ENCODE measurements around the gene MSI2. TPM values are rescaled to one million over a fixed set of nuclear protein-coding genes. Genes with fewer than 3 reads are reported as not detected.

Gene MSI2
- polyA plus RNA-seq, 1 experiment: 9.2 TPM

GRCh38 chr17:57468932-57469775 lies 212.8 kb downstream of the MSI2 start:
- TF ChIP-seq CTCF (IDR thresholded peaks at IDR 0.05; ENCODE audit: insufficient read depth, low read depth, low read length): no peak
- H3K36me3 ChIP-seq (ENCODE audit: control insufficient read depth, insufficient read depth, low read length): no peaks in the 10 kb centered on the region
- no peaks in the 10 kb centered on the region; the same call in 1 of the 2 replicates for H3K27me3 ChIP-seq (ENCODE audit: control insufficient read depth, insufficient read depth, low read length)
- DNase-seq (ENCODE audit: low read depth): no peak
- no peak overlapping the region for H3K4me3 ChIP-seq (ENCODE audit: low read depth, low read length)
- CTCF ChIA-PET: interaction anchor here (1.3 kb wide), 1 partner anchor 10 kb away, joined by 3 read pairs; no protein-coding TSS in a partner anchor
- POLR2A ChIA-PET: no interaction called here

- DNase-seq (ENCODE audit: low read depth): no peak
- ChIA-PET CTCF (no interaction called here), POLR2A (no interaction called here)
- Histone ChIP-seq H3K4me3 (ENCODE audit: low read depth, low read length) (no peak overlapping the region), H3K36me3 (ENCODE audit: control insufficient read depth, insufficient read depth, low read length) (no peaks in the 10 kb centered on the region), H3K27me3 (ENCODE audit: control insufficient read depth, insufficient read depth, low read length) (no peaks in the 10 kb centered on the region; the same call in 1 of the 2 replicates)
- no peak for TF ChIP-seq CTCF (IDR thresholded peaks at IDR 0.05; ENCODE audit: insufficient read depth, low read depth, low read length)
Observed at GRCh38 chr17:57470906-57471305, 214.6 kb downstream of the MSI2 start.

- no peaks in the 10 kb centered on the region; the same call in 1 of the 2 replicates for H3K27me3 ChIP-seq (ENCODE audit: control insufficient read depth, insufficient read depth, low read length)
- no peak overlapping the region for H3K4me3 ChIP-seq (ENCODE audit: low read depth, low read length)
- no peak for DNase-seq (ENCODE audit: low read depth)
- TF ChIP-seq CTCF (IDR thresholded peaks at IDR 0.05; ENCODE audit: insufficient read depth, low read depth, low read length): no peak
- CTCF ChIA-PET: interaction anchor here (3.1 kb wide), 1 partner anchor 229 kb away, joined by 13 read pairs; no protein-coding TSS in a partner anchor
- POLR2A ChIA-PET: no interaction called here
- H3K36me3 ChIP-seq (ENCODE audit: control insufficient read depth, insufficient read depth, low read length): no peaks in the 10 kb centered on the region
Observed at GRCh38 chr17:57471868-57472368, 215.6 kb downstream of the MSI2 start.

- Histone ChIP-seq H3K27me3 (ENCODE audit: control insufficient read depth, insufficient read depth, low read length) (no peaks in the 10 kb centered on the region), H3K4me3 (ENCODE audit: low read depth, low read length) (no peak overlapping the region), H3K36me3 (ENCODE audit: control insufficient read depth, insufficient read depth, low read length) (no peaks in the 10 kb centered on the region)
- ChIA-PET POLR2A (no interaction called here), CTCF (interaction anchor here (1.0 kb wide), 1 partner anchor 121 kb away, joined by 4 read pairs; no protein-coding TSS in a partner anchor)
- TF ChIP-seq CTCF (IDR thresholded peaks at IDR 0.05; ENCODE audit: insufficient read depth, low read depth, low read length): no peak
- DNase-seq (ENCODE audit: low read depth): no peak
Observed at GRCh38 chr17:57475796-57476195, 219.5 kb downstream of the MSI2 start.

- POLR2A ChIA-PET: no interaction called here
Observed at GRCh38 chr17:57477522-57478362, 221.4 kb downstream of the MSI2 start.

More at GRCh38 chr17:57477522-57478362, 221.4 kb downstream of the MSI2 start:
- CTCF ChIA-PET: interaction anchor here (1.3 kb wide), 1 partner anchor 10 kb away, joined by 4 read pairs; no protein-coding TSS in a partner anchor
- no peak overlapping the region for H3K4me3 ChIP-seq (ENCODE audit: low read depth, low read length)
- DNase-seq (ENCODE audit: low read depth): no peak
- TF ChIP-seq CTCF (IDR thresholded peaks at IDR 0.05; ENCODE audit: insufficient read depth, low read depth, low read length): no peak
- H3K27me3 ChIP-seq (ENCODE audit: control insufficient read depth, insufficient read depth, low read length): no peaks in the 10 kb centered on the region
- H3K36me3 ChIP-seq (ENCODE audit: control insufficient read depth, insufficient read depth, low read length): no peaks in the 10 kb centered on the region
